ENCODE measurements around the gene NKD1. TPM values are rescaled to one million over a fixed set of nuclear protein-coding genes. Genes with fewer than 3 reads are reported as not detected.

The NKD1 gene
- total RNA-seq, 1 experiment from 2014 or later: 0.44 TPM

GRCh38 chr16:50500171-50500874 is 47.9 kb upstream of the NKD1 start:
- Histone ChIP-seq H3K36me3 (ENCODE audit: low read depth) (no peaks in the 10 kb centered on the region), H4K20me1 (ENCODE audit: insufficient read depth) (no peaks in the 10 kb centered on the region), H3K4me3 (no peak overlapping the region), H3K27ac (no peak overlapping the region), H3K4me1 (replicated peaks; ENCODE audit: insufficient read depth) (peaks cover 25% of the 10 kb centered on the region), H3K79me2 (ENCODE audit: low read depth) (no peaks in the 10 kb centered on the region), H3K9me3 (ENCODE audit: insufficient read depth, low read depth) (no peaks in the 10 kb centered on the region), H3K4me2 (no peak overlapping the region), H3F3A (ENCODE audit: insufficient read depth, low read depth) (peaks cover 15% of the 10 kb centered on the region), H2AFZ (no peak overlapping the region), H3K9me2 (ENCODE audit: insufficient read depth) (no peaks in the 10 kb centered on the region), H3K27me3 (ENCODE audit: insufficient read depth, low read depth) (no peaks in the 10 kb centered on the region)
- no TSS peak for BruUV-seq (replicated peaks)
- ChIA-PET CTCF (no interaction called here), POLR2A (ENCODE audit: unreplicated experiment) (no interaction called here)
- no peak for DNase-seq
- intact Hi-C loops (cut with micrococcal nuclease; ENCODE audit: unreplicated experiment): no loop called here
- no peak for TF ChIP-seq CTCF (conservative IDR thresholded peaks at IDR 0.05)
- TF ChIP-seq EZH2 (IDR thresholded peaks at IDR 0.05; ENCODE audit: low read depth): no peak

DNA sequence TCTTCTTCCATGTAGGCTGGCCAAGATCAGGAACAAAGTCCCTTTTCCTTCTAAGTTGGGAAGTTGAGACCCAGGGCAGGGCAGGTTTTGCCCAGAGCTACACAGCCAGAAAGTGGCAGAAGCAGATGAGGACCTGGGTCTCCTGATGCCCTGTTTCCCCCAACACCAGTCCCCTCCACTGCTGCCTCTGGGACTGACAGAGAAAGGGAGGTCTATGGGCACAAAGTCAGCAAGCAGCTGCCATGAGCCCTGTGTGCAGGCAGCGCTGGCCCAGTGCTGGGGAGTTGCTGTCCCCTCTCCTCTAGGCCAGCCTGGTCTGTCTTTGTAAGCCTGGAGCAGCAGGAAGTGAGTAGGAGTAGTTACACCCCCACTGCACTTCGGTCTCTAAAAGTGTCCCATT is 46.9 kb upstream of the NKD1 start:
- ChIA-PET POLR2A (ENCODE audit: unreplicated experiment) (no interaction called here), CTCF (no interaction called here)
- DNase-seq: no peak
- no peak for TF ChIP-seq EZH2 (IDR thresholded peaks at IDR 0.05; ENCODE audit: low read depth)
- TF ChIP-seq CTCF (conservative IDR thresholded peaks at IDR 0.05): no peak
- no peak overlapping the region for H3K4me3 ChIP-seq
- H3K27me3 ChIP-seq (ENCODE audit: insufficient read depth, low read depth): no peaks in the 10 kb centered on the region
- H3K4me1 ChIP-seq (replicated peaks; ENCODE audit: insufficient read depth): peaks cover 25% of the 10 kb centered on the region
- H3K4me2 ChIP-seq: no peak overlapping the region
- no peaks in the 10 kb centered on the region for H3K9me3 ChIP-seq (ENCODE audit: insufficient read depth, low read depth)
- H3K36me3 ChIP-seq (ENCODE audit: low read depth): no peaks in the 10 kb centered on the region
- H3K9me2 ChIP-seq (ENCODE audit: insufficient read depth): no peaks in the 10 kb centered on the region
- intact Hi-C loops (cut with micrococcal nuclease; ENCODE audit: unreplicated experiment): no loop called here
- no TSS peak for BruUV-seq (replicated peaks)
- H4K20me1 ChIP-seq (ENCODE audit: insufficient read depth): no peaks in the 10 kb centered on the region
- no peak overlapping the region for H2AFZ ChIP-seq
- H3K27ac ChIP-seq: no peak overlapping the region
- H3K79me2 ChIP-seq (ENCODE audit: low read depth): no peaks in the 10 kb centered on the region
- peaks cover 15% of the 10 kb centered on the region for H3F3A ChIP-seq (ENCODE audit: insufficient read depth, low read depth)

DNA sequence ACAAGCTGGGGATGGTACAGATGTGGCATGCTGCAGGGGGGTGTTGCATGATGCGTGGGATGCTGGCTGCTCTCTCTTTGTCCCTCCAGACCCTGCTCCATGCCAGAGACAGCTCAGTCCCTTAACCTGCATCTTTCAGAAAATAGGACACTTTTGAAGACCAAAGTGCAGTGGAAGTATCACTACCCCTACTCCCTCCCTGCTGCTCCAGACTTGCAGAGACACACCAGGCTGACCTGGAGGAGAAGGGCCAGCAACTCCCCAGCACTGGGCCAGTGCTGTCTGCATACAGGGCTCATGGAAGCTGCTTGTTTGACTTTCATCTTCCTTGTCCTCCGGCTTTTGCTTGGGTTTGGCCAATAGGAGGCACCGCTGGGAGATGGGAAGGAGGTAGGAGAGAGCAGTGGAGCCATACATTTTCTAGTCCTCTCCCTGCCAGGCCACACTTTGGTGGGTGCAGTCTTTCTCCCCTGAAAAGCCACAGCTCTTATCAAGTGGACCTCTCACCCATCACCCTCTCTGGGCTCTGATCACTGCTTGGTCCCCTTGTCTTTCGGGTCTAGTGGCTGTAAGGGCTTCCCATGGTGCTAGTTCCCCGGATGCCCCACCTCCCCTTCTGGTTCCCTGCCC is 46.1 kb upstream of the NKD1 start:
- BruUV-seq (replicated peaks): no TSS peak
- Histone ChIP-seq H2AFZ (no peak overlapping the region), H3K4me2 (no peak overlapping the region), H4K20me1 (ENCODE audit: insufficient read depth) (no peaks in the 10 kb centered on the region), H3K9me3 (ENCODE audit: insufficient read depth, low read depth) (no peaks in the 10 kb centered on the region), H3K4me3 (no peak overlapping the region), H3K4me1 (replicated peaks; ENCODE audit: insufficient read depth) (peaks cover 19% of the 10 kb centered on the region), H3K79me2 (ENCODE audit: low read depth) (no peaks in the 10 kb centered on the region), H3K27ac (no peak overlapping the region), H3K36me3 (ENCODE audit: low read depth) (no peaks in the 10 kb centered on the region), H3K9me2 (ENCODE audit: insufficient read depth) (no peaks in the 10 kb centered on the region), H3K27me3 (ENCODE audit: insufficient read depth, low read depth) (no peaks in the 10 kb centered on the region), H3F3A (ENCODE audit: insufficient read depth, low read depth) (peaks cover 15% of the 10 kb centered on the region)
- intact Hi-C loops (cut with micrococcal nuclease; ENCODE audit: unreplicated experiment): no loop called here
- ChIA-PET CTCF (no interaction called here), POLR2A (ENCODE audit: unreplicated experiment) (no interaction called here)
- TF ChIP-seq CTCF (conservative IDR thresholded peaks at IDR 0.05) (no peak), EZH2 (IDR thresholded peaks at IDR 0.05; ENCODE audit: low read depth) (no peak)
- no peak for DNase-seq
